HEK293 (cell line): Measurements from ENCODE around the gene OMA1.

Experiments
- BCL11A ChIP-seq: fragments of 450-650 bp; formaldehyde crosslinking; IDR thresholded peaks from 2 replicates; pipeline ENCODE4 v1.5.1; 2016; ENCODE audit warnings: low read depth, missing biosample characterization, missing genetic modification characterization
- GLI4 ChIP-seq: fragments of 450-650 bp; formaldehyde crosslinking; IDR thresholded peaks from 2 replicates; pipeline ENCODE4 v1.5.1; 2016; ENCODE audit warnings: missing biosample characterization, missing genetic modification characterization
- ZNF473 ChIP-seq: fragments of 450-650 bp; formaldehyde crosslinking; IDR thresholded peaks from 2 replicates; pipeline ENCODE4 v1.5.1; 2017; ENCODE audit warnings: missing biosample characterization, missing genetic modification characterization
- ZNF561 ChIP-seq: fragments of 450-650 bp; IDR thresholded peaks from 2 replicates; pipeline ENCODE4 v1.5.1; 2018; ENCODE audit warnings: missing biosample characterization, missing genetic modification characterization, borderline replicate concordance
- TF ChIP-seq, protein P1 (sequence below): fragments of 450-650 bp; IDR thresholded peaks from 2 replicates; pipeline ENCODE4 v1.5.1; 2018; ENCODE audit warnings: missing biosample characterization, mild to moderate bottlenecking, missing genetic modification characterization
- TF ChIP-seq, protein P2 (sequence below): fragments of 450-650 bp; formaldehyde crosslinking; IDR thresholded peaks from 2 replicates; pipeline ENCODE4 v1.5.1; 2016; ENCODE audit warnings: missing biosample characterization, missing genetic modification characterization
- TF ChIP-seq, protein P3 (sequence below): fragments of 450-650 bp; formaldehyde crosslinking; IDR thresholded peaks from 2 replicates; pipeline ENCODE4 v1.5.1; 2016; ENCODE audit warnings: missing biosample characterization, missing genetic modification characterization
- TF ChIP-seq, protein P4 (sequence below): fragments of 450-650 bp; formaldehyde crosslinking; IDR thresholded peaks from 2 replicates; pipeline ENCODE4 v1.5.1; 2016; ENCODE audit warnings: missing biosample characterization, missing genetic modification characterization, low read depth
- TF ChIP-seq, protein P5 (sequence below): fragments of 450-650 bp; formaldehyde crosslinking; IDR thresholded peaks from 2 replicates; pipeline ENCODE4 v1.5.1; 2017; ENCODE audit warnings: missing biosample characterization, mild to moderate bottlenecking, missing genetic modification characterization, moderate library complexity

DNA sequence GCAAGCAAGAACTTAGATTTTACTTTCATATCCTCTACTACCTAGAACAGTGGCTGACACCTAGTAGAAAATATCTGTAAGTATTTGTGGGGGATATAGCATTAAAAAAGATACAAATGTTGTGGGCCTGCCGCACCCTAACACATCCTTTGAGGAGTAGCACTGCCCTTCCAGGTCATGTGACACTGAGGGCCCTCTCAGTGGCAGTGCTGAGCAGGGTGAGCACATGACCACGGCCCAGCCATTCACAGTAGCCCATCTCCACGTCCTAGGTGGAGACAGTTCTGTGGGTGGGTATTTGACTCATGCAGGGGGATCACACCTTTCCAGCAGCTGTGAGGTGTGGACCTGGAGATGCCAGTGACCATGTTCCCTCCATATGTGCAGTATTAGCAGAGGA is 108.9 kb downstream of the OMA1 start:
- TF ChIP-seq, protein P1, sequence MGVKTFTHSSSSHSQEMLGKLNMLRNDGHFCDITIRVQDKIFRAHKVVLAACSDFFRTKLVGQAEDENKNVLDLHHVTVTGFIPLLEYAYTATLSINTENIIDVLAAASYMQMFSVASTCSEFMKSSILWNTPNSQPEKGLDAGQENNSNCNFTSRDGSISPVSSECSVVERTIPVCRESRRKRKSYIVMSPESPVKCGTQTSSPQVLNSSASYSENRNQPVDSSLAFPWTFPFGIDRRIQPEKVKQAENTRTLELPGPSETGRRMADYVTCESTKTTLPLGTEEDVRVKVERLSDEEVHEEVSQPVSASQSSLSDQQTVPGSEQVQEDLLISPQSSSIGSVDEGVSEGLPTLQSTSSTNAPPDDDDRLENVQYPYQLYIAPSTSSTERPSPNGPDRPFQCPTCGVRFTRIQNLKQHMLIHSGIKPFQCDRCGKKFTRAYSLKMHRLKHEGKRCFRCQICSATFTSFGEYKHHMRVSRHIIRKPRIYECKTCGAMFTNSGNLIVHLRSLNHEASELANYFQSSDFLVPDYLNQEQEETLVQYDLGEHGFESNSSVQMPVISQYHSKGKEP (tag by site-specific recombination) = no peak
- TF ChIP-seq, protein P2, sequence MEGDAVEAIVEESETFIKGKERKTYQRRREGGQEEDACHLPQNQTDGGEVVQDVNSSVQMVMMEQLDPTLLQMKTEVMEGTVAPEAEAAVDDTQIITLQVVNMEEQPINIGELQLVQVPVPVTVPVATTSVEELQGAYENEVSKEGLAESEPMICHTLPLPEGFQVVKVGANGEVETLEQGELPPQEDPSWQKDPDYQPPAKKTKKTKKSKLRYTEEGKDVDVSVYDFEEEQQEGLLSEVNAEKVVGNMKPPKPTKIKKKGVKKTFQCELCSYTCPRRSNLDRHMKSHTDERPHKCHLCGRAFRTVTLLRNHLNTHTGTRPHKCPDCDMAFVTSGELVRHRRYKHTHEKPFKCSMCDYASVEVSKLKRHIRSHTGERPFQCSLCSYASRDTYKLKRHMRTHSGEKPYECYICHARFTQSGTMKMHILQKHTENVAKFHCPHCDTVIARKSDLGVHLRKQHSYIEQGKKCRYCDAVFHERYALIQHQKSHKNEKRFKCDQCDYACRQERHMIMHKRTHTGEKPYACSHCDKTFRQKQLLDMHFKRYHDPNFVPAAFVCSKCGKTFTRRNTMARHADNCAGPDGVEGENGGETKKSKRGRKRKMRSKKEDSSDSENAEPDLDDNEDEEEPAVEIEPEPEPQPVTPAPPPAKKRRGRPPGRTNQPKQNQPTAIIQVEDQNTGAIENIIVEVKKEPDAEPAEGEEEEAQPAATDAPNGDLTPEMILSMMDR (tag by site-specific recombination) = no peak
- TF ChIP-seq ZNF473 (tag by site-specific recombination) = no peak
- TF ChIP-seq, protein P3, sequence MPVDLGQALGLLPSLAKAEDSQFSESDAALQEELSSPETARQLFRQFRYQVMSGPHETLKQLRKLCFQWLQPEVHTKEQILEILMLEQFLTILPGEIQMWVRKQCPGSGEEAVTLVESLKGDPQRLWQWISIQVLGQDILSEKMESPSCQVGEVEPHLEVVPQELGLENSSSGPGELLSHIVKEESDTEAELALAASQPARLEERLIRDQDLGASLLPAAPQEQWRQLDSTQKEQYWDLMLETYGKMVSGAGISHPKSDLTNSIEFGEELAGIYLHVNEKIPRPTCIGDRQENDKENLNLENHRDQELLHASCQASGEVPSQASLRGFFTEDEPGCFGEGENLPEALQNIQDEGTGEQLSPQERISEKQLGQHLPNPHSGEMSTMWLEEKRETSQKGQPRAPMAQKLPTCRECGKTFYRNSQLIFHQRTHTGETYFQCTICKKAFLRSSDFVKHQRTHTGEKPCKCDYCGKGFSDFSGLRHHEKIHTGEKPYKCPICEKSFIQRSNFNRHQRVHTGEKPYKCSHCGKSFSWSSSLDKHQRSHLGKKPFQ (tag by site-specific recombination) = no peak
- TF ChIP-seq ZNF561 (tag by site-specific recombination) = no peak
- no peak for TF ChIP-seq BCL11A (tag by site-specific recombination)
- TF ChIP-seq, protein P4, sequence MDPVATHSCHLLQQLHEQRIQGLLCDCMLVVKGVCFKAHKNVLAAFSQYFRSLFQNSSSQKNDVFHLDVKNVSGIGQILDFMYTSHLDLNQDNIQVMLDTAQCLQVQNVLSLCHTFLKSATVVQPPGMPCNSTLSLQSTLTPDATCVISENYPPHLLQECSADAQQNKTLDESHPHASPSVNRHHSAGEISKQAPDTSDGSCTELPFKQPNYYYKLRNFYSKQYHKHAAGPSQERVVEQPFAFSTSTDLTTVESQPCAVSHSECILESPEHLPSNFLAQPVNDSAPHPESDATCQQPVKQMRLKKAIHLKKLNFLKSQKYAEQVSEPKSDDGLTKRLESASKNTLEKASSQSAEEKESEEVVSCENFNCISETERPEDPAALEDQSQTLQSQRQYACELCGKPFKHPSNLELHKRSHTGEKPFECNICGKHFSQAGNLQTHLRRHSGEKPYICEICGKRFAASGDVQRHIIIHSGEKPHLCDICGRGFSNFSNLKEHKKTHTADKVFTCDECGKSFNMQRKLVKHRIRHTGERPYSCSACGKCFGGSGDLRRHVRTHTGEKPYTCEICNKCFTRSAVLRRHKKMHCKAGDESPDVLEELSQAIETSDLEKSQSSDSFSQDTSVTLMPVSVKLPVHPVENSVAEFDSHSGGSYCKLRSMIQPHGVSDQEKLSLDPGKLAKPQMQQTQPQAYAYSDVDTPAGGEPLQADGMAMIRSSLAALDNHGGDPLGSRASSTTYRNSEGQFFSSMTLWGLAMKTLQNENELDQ (tag by site-specific recombination) = no peak
- TF ChIP-seq, protein P5, sequence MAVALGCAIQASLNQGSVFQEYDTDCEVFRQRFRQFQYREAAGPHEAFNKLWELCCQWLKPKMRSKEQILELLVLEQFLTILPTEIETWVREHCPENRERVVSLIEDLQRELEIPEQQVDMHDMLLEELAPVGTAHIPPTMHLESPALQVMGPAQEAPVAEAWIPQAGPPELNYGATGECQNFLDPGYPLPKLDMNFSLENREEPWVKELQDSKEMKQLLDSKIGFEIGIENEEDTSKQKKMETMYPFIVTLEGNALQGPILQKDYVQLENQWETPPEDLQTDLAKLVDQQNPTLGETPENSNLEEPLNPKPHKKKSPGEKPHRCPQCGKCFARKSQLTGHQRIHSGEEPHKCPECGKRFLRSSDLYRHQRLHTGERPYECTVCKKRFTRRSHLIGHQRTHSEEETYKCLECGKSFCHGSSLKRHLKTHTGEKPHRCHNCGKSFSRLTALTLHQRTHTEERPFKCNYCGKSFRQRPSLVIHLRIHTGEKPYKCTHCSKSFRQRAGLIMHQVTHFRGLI (tag by site-specific recombination) = no peak
- TF ChIP-seq GLI4 (tag by site-specific recombination) = no peak
